Measurements from ENCODE around the gene CYP2A7.
"Not testable (repeated sequence)": the region's sequence is repeated elsewhere in the genome, so short reads cannot be mapped to it uniquely, and the experiment has no call there.

Gene CYP2A7, protein sequence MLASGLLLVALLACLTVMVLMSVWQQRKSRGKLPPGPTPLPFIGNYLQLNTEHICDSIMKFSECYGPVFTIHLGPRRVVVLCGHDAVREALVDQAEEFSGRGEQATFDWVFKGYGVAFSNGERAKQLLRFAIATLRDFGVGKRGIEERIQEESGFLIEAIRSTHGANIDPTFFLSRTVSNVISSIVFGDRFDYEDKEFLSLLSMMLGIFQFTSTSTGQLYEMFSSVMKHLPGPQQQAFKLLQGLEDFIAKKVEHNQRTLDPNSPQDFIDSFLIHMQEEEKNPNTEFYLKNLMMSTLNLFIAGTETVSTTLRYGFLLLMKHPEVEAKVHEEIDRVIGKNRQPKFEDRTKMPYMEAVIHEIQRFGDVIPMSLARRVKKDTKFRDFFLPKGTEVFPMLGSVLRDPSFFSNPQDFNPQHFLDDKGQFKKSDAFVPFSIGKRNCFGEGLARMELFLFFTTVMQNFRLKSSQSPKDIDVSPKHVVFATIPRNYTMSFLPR

DNA sequence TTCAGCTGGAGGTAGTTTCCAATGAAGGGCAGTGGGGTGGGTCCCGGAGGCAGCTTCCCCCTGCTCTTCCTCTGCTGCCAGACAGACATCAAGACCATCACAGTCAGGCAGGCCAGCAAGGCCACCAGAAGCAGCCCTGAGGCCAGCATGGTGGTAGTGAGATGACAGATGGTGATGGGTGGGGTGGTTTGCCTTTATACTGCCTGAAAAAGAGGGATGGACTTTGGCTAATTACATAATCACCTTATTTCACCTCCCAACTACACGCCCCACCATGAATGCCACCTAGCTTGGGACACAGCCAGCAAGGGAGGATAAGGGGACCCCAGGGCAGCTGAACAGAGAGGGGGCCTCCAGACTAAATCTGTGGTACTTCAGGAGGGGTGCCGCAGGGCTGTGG is at the start of gene CYP2A7:
TSS of gene CYP2A7 (minus strand) at position 170 of the 400 bp plus-strand sequence. CDS start at position 149, 21 bp downstream.
- H2AFZ ChIP-seq (ENCODE audit: low read depth, low read length, severe bottlenecking); H3K9ac ChIP-seq (ENCODE audit: low read length); H3K4me3 ChIP-seq (ENCODE audit: insufficient read depth, low read length, poor library complexity, severe bottlenecking); H3F3A ChIP-seq (ENCODE audit: insufficient read depth); H3K36me3 ChIP-seq (ENCODE audit: low read length); H3K27me3 ChIP-seq (ENCODE audit: low read length); H3K79me2 ChIP-seq (ENCODE audit: insufficient read depth, low read length); H3K27ac ChIP-seq (ENCODE audit: low read depth, low read length); H3K4me2 ChIP-seq (ENCODE audit: low read depth, low read length, poor library complexity, severe bottlenecking); H3K9me3 ChIP-seq (ENCODE audit: insufficient read depth, low read length); H4K20me1 ChIP-seq (ENCODE audit: low read depth, low read length); H3K9me2 ChIP-seq (replicated peaks; ENCODE audit: insufficient read depth, low read length): not testable (repeated sequence)

DNA sequence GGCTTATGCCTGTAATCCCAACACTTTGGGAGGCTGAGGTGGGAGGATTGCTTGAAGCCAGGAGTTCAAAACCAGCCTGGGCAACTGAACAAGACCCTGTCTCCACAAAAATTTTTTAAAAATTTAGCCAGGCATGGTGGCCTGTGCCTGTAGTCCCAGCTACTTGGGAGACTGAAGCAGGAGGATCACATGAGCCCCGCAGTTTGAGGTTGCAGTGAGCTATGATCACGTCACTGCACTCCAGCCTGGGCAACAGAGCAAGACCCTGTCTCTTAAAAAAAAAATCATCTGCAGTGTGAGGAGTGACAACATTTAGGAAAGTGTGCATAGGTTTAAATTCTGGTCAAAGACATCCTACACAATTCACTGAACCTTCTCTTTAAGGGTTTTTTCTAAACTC is 48.8 kb upstream of the CYP2A7 start:
- H2AFZ ChIP-seq (ENCODE audit: low read depth, low read length, severe bottlenecking); H3K4me2 ChIP-seq (ENCODE audit: low read depth, low read length, poor library complexity, severe bottlenecking); H3K9me2 ChIP-seq (replicated peaks; ENCODE audit: insufficient read depth, low read length); H3K9ac ChIP-seq (ENCODE audit: low read length); H3K36me3 ChIP-seq (ENCODE audit: low read length); H3K4me3 ChIP-seq (ENCODE audit: insufficient read depth, low read length, poor library complexity, severe bottlenecking); H3K27me3 ChIP-seq (ENCODE audit: low read length); H3K79me2 ChIP-seq (ENCODE audit: insufficient read depth, low read length); H3K9me3 ChIP-seq (ENCODE audit: insufficient read depth, low read length); H3F3A ChIP-seq (ENCODE audit: insufficient read depth); H3K27ac ChIP-seq (ENCODE audit: low read depth, low read length); H4K20me1 ChIP-seq (ENCODE audit: low read depth, low read length): not testable (repeated sequence)

DNA sequence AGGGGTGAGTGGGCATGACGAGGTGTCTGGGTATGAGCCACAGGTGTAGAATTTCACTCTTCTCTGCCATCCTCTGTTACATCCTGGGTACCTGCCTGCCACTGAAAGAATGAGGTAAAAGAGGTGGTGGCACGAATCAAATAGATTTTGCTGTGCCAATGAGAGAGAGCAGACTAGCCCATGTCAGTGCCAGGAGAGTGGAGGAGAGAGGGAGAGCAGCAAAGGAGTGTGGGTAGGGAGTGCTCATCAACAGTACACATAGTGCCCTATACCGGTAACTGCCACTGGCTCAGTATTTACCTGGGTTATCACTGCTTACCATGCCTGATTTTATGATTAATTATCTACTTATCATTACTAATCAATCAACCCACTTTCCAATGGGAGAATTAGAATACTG is 47.9 kb upstream of the CYP2A7 start:
- not testable (repeated sequence) for H3K27ac ChIP-seq (ENCODE audit: low read depth, low read length); H3K9me2 ChIP-seq (replicated peaks; ENCODE audit: insufficient read depth, low read length); H4K20me1 ChIP-seq (ENCODE audit: low read depth, low read length); H3K79me2 ChIP-seq (ENCODE audit: insufficient read depth, low read length); H3K27me3 ChIP-seq (ENCODE audit: low read length); H3K9me3 ChIP-seq (ENCODE audit: insufficient read depth, low read length); H3F3A ChIP-seq (ENCODE audit: insufficient read depth); H3K4me2 ChIP-seq (ENCODE audit: low read depth, low read length, poor library complexity, severe bottlenecking); H2AFZ ChIP-seq (ENCODE audit: low read depth, low read length, severe bottlenecking); H3K36me3 ChIP-seq (ENCODE audit: low read length); H3K9ac ChIP-seq (ENCODE audit: low read length); H3K4me3 ChIP-seq (ENCODE audit: insufficient read depth, low read length, poor library complexity, severe bottlenecking)

DNA sequence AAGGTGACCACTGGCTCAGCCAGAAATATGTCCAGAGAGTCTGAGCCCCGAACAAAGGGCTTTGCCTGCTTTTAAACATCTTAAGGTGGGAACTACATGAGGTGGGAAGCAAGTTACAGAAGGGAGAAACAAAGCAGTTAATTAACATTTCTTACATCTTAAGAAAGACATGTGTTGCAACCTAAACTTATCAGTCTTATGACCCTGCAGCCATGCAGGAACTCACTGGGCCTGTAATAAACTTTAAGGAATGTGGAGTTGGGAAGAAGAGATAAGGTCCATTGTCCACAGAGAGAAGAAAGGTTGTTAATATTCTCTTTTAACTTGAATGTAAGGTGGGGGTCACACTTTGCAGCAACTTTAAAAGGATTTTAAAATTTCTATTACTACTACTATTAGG is 46.8 kb upstream of the CYP2A7 start:
- Histone ChIP-seq H3K9me3 (ENCODE audit: insufficient read depth, low read length) (no peaks in the 10 kb centered on the region), H3K27ac (ENCODE audit: low read depth, low read length) (no peak overlapping the region), H3K9me2 (replicated peaks; ENCODE audit: insufficient read depth, low read length) (no peaks in the 10 kb centered on the region), H3K4me3 (ENCODE audit: insufficient read depth, low read length, poor library complexity, severe bottlenecking) (no peak overlapping the region), H2AFZ (ENCODE audit: low read depth, low read length, severe bottlenecking) (no peak overlapping the region), H3K27me3 (ENCODE audit: low read length) (no peaks in the 10 kb centered on the region), H3K36me3 (ENCODE audit: low read length) (no peaks in the 10 kb centered on the region), H3K79me2 (ENCODE audit: insufficient read depth, low read length) (no peaks in the 10 kb centered on the region), H4K20me1 (ENCODE audit: low read depth, low read length) (no peaks in the 10 kb centered on the region), H3K9ac (ENCODE audit: low read length) (no peak overlapping the region), H3K4me2 (ENCODE audit: low read depth, low read length, poor library complexity, severe bottlenecking) (no peak overlapping the region), H3F3A (ENCODE audit: insufficient read depth) (no peaks in the 10 kb centered on the region)
- TF ChIP-seq, protein P1, sequence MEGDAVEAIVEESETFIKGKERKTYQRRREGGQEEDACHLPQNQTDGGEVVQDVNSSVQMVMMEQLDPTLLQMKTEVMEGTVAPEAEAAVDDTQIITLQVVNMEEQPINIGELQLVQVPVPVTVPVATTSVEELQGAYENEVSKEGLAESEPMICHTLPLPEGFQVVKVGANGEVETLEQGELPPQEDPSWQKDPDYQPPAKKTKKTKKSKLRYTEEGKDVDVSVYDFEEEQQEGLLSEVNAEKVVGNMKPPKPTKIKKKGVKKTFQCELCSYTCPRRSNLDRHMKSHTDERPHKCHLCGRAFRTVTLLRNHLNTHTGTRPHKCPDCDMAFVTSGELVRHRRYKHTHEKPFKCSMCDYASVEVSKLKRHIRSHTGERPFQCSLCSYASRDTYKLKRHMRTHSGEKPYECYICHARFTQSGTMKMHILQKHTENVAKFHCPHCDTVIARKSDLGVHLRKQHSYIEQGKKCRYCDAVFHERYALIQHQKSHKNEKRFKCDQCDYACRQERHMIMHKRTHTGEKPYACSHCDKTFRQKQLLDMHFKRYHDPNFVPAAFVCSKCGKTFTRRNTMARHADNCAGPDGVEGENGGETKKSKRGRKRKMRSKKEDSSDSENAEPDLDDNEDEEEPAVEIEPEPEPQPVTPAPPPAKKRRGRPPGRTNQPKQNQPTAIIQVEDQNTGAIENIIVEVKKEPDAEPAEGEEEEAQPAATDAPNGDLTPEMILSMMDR (IDR thresholded peaks at IDR 0.05; ENCODE audit: insufficient read depth, low read length, poor library complexity, severe bottlenecking), result no peak
- no peak for TF ChIP-seq EZH2phosphoT487 (conservative IDR thresholded peaks at IDR 0.05; ENCODE audit: low read length)

DNA sequence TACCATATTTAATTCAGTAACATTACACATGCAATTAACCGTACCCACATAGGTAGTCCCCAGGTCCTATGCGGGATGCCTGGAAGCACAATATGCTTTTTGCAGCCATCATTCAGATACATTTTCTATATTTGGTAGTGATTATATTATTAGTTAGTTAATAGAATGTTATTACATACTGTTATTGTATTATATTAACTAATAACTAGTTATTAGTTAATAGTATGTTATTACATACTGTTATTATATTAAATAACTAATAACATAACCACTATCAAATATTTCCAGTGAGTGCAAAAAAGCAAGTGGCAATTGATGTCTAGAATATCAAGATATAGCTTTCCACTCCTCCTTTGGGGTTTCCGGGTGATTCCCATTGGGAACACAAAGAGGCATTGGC is 45.5 kb upstream of the CYP2A7 start:
- Histone ChIP-seq H3K9me2 (replicated peaks; ENCODE audit: insufficient read depth, low read length) (no peaks in the 10 kb centered on the region), H2AFZ (ENCODE audit: low read depth, low read length, severe bottlenecking) (no peak overlapping the region), H3K79me2 (ENCODE audit: insufficient read depth, low read length) (no peaks in the 10 kb centered on the region), H3K36me3 (ENCODE audit: low read length) (no peaks in the 10 kb centered on the region), H3K4me2 (ENCODE audit: low read depth, low read length, poor library complexity, severe bottlenecking) (no peak overlapping the region), H3K27me3 (ENCODE audit: low read length) (no peaks in the 10 kb centered on the region), H3F3A (ENCODE audit: insufficient read depth) (no peaks in the 10 kb centered on the region), H4K20me1 (ENCODE audit: low read depth, low read length) (no peaks in the 10 kb centered on the region), H3K9me3 (ENCODE audit: insufficient read depth, low read length) (no peaks in the 10 kb centered on the region), H3K27ac (ENCODE audit: low read depth, low read length) (no peak overlapping the region), H3K9ac (ENCODE audit: low read length) (no peak overlapping the region), H3K4me3 (ENCODE audit: insufficient read depth, low read length, poor library complexity, severe bottlenecking) (no peak overlapping the region)
- TF ChIP-seq, protein P1 (IDR thresholded peaks at IDR 0.05; ENCODE audit: insufficient read depth, low read length, poor library complexity, severe bottlenecking), result no peak
- no peak for TF ChIP-seq EZH2phosphoT487 (conservative IDR thresholded peaks at IDR 0.05; ENCODE audit: low read length)

DNA sequence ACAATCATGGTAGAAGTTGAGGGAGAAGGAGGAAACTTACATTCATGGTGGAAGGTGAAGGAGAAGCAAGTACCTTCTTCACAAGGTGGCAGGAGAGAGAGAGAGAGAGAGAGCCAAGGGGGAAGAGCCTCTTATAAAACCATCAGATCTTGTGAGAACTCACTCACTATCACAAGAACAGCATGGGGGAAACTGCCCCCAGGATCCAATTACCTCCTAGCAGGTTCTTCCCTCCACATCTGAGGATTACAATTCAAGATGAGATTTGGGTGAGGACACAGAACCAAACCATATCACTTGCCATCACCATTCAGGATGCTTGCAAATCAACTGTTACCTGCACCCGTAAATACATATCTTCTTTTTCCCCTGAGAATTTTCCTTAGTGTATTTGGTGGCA is 44.2 kb upstream of the CYP2A7 start:
- H3K9ac ChIP-seq (ENCODE audit: low read length); H3K9me3 ChIP-seq (ENCODE audit: insufficient read depth, low read length); H2AFZ ChIP-seq (ENCODE audit: low read depth, low read length, severe bottlenecking); H3K27me3 ChIP-seq (ENCODE audit: low read length); H3K36me3 ChIP-seq (ENCODE audit: low read length); H3K4me3 ChIP-seq (ENCODE audit: insufficient read depth, low read length, poor library complexity, severe bottlenecking); H4K20me1 ChIP-seq (ENCODE audit: low read depth, low read length); H3K4me2 ChIP-seq (ENCODE audit: low read depth, low read length, poor library complexity, severe bottlenecking); H3K27ac ChIP-seq (ENCODE audit: low read depth, low read length); H3K9me2 ChIP-seq (replicated peaks; ENCODE audit: insufficient read depth, low read length); H3F3A ChIP-seq (ENCODE audit: insufficient read depth); H3K79me2 ChIP-seq (ENCODE audit: insufficient read depth, low read length): not testable (repeated sequence)

Measured in SU-DHL-6 (cell line).